ENCODE data around the gene GCGR.

GRCh38 chr17:81863123-81863675 is 59.2 kb downstream of the GCGR start:
- no peak for TF ChIP-seq JUNB (IDR thresholded peaks at IDR 0.05)
- no peak for TF ChIP-seq POLR2A (IDR thresholded peaks at IDR 0.05; ENCODE audit: low read length)
- no peak for TF ChIP-seq CTCF (IDR thresholded peaks at IDR 0.05)
- no peak for TF ChIP-seq SMC3 (IDR thresholded peaks at IDR 0.05)
- TF ChIP-seq PBX3 (IDR thresholded peaks at IDR 0.05): no peak
- no peak for TF ChIP-seq MAFK (IDR thresholded peaks at IDR 0.05; ENCODE audit: partially characterized antibody)
- TF ChIP-seq BHLHE40 (IDR thresholded peaks at IDR 0.05; ENCODE audit: low read depth, low read length): no peak
- TF ChIP-seq CBX8 (IDR thresholded peaks at IDR 0.05): no peak
- TF ChIP-seq CEBPB (IDR thresholded peaks at IDR 0.05): no peak
